ENCODE measurements around the gene MEIS1. TPM values are rescaled to one million over a fixed set of nuclear protein-coding genes. Genes with fewer than 3 reads are reported as not detected.

MEIS1 gene
- polyA plus RNA-seq, 1 donor (not counting 4 experiments of a cell fraction or from before 2014, with no cell fraction given) = 3.1 TPM

GRCh38 chr2:66495788-66496640, 61.1 kb downstream of the MEIS1 start:
- DNase-seq (ENCODE audit: low read depth, low spot score) = peak; percentile 84
- peaks cover 26% of the 10 kb centered on the region for H3K4me1 ChIP-seq (ENCODE audit: control insufficient read depth, extremely low read depth, insufficient read depth, low read length)
- peak overlapping the region; percentile 7 to 56 (median 12) for H3K4me3 ChIP-seq (ENCODE audit: control insufficient read depth in 2 of 3, extremely low read depth in 1 of 3, insufficient read depth in 2 of 3, low read depth in 1 of 3, low read length in 3 of 3)
- peak; percentile 81 for FAIRE-seq
- H3K9me3 ChIP-seq (ENCODE audit: control insufficient read depth, low read depth, low read length) = no peaks in the 10 kb centered on the region
- no peaks in the 10 kb centered on the region for H3K9me1 ChIP-seq (ENCODE audit: control insufficient read depth, extremely low read depth, insufficient read depth, low read length)
- peak; percentile 45 to 61 (median 49) for TF ChIP-seq CTCF (optimal IDR thresholded peaks at IDR 0.05 in 1 of 3, IDR thresholded peaks at IDR 0.05 in 1 of 3, conservative IDR thresholded peaks at IDR 0.05 in 1 of 3; ENCODE audit: extremely low read depth in 1 of 3, insufficient read depth in 2 of 3, low read length in 3 of 3)
- no peak for TF ChIP-seq EZH2 (IDR thresholded peaks at IDR 0.05; ENCODE audit: low read length)
- H2AFZ ChIP-seq (ENCODE audit: control insufficient read depth, low read length) = peak overlapping the region; percentile 44
- H3K27me3 ChIP-seq (ENCODE audit: control insufficient read depth, extremely low read depth, insufficient read depth, low read length) = no peaks in the 10 kb centered on the region
- H3K4me2 ChIP-seq (ENCODE audit: control insufficient read depth, extremely low read depth, insufficient read depth, low read depth, low read length) = peak overlapping the region; percentile 84
- no peaks in the 10 kb centered on the region for H3K36me3 ChIP-seq (ENCODE audit: control insufficient read depth in 2 of 2, extremely low read depth in 1 of 2, insufficient read depth in 2 of 2, low read length in 2 of 2)
- peak overlapping the region; percentile 80 for H3K27ac ChIP-seq (ENCODE audit: control insufficient read depth, insufficient read depth, low read length)
- dilution Hi-C loops (cut with MboI; ENCODE audit: extremely low pct_ligation_motif_present, low sequenced_read_pairs) = no loop called here
- peak overlapping the region; percentile 51 for H3K9ac ChIP-seq (ENCODE audit: control insufficient read depth, extremely low read depth, insufficient read depth, low read length)
- H4K20me1 ChIP-seq (ENCODE audit: control insufficient read depth, extremely low read depth, insufficient read depth, low read length) = no peaks in the 10 kb centered on the region
- no peaks in the 10 kb centered on the region for H3K79me2 ChIP-seq (ENCODE audit: control insufficient read depth, insufficient read depth, low read length)

GRCh38 chr2:66496670-66497420, 61.9 kb downstream of the MEIS1 start:
- H3K4me2 ChIP-seq (ENCODE audit: control insufficient read depth, extremely low read depth, insufficient read depth, low read depth, low read length) = peak overlapping the region; percentile 84

More at GRCh38 chr2:66496670-66497420, 61.9 kb downstream of the MEIS1 start:
- dilution Hi-C loops (cut with MboI; ENCODE audit: extremely low pct_ligation_motif_present, low sequenced_read_pairs) = no loop called here
- no peaks in the 10 kb centered on the region for H3K79me2 ChIP-seq (ENCODE audit: control insufficient read depth, insufficient read depth, low read length)
- peak overlapping the region; percentile 80 for H3K27ac ChIP-seq (ENCODE audit: control insufficient read depth, insufficient read depth, low read length)
- H3K36me3 ChIP-seq (ENCODE audit: control insufficient read depth in 2 of 2, extremely low read depth in 1 of 2, insufficient read depth in 2 of 2, low read length in 2 of 2) = no peaks in the 10 kb centered on the region
- no peaks in the 10 kb centered on the region for H3K9me3 ChIP-seq (ENCODE audit: control insufficient read depth, low read depth, low read length)
- H4K20me1 ChIP-seq (ENCODE audit: control insufficient read depth, extremely low read depth, insufficient read depth, low read length) = no peaks in the 10 kb centered on the region
- H3K4me1 ChIP-seq (ENCODE audit: control insufficient read depth, extremely low read depth, insufficient read depth, low read length) = peaks cover 26% of the 10 kb centered on the region
- FAIRE-seq (no peak), DNase-seq (ENCODE audit: low read depth, low spot score) (no peak)
- H3K9me1 ChIP-seq (ENCODE audit: control insufficient read depth, extremely low read depth, insufficient read depth, low read length) = no peaks in the 10 kb centered on the region
- TF ChIP-seq EZH2 (IDR thresholded peaks at IDR 0.05; ENCODE audit: low read length) (no peak), CTCF (optimal IDR thresholded peaks at IDR 0.05 in 1 of 3, IDR thresholded peaks at IDR 0.05 in 1 of 3, conservative IDR thresholded peaks at IDR 0.05 in 1 of 3; ENCODE audit: extremely low read depth in 1 of 3, insufficient read depth in 2 of 3, low read length in 3 of 3) (no peak)
- H3K9ac ChIP-seq (ENCODE audit: control insufficient read depth, extremely low read depth, insufficient read depth, low read length) = peak overlapping the region; percentile 51
- H3K4me3 ChIP-seq (ENCODE audit: control insufficient read depth in 2 of 3, extremely low read depth in 1 of 3, insufficient read depth in 2 of 3, low read depth in 1 of 3, low read length in 3 of 3) = no peak overlapping the region
- H2AFZ ChIP-seq (ENCODE audit: control insufficient read depth, low read length) = peak overlapping the region; percentile 44
- no peaks in the 10 kb centered on the region for H3K27me3 ChIP-seq (ENCODE audit: control insufficient read depth, extremely low read depth, insufficient read depth, low read length)

Data from keratinocyte (primary cell).